ENCODE measurements around the gene EXOC6B.

Gene EXOC6B

DNA sequence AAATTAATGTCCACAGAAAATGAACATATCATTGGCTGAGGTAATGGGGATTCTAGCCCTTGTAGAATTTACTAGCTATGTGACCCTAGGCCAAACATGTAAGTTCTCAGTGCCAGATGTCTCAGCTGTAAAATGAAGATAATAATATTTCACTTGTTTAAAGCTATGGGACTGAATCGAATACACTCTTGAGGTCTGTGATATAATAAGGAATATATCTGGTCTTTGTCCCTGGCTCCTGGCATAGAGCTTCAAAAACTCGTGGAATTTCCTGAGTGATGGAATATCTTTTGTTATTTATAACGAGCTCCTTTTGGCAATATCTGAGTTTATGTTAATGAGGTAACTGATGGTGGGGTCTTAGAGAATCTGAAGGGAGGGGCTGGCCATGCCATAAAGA, 476.8 kb downstream of the EXOC6B start:
- DNase-seq (ENCODE audit: low spot score): no peak

- no peak for DNase-seq (ENCODE audit: low spot score)
These were observed 478.8 kb downstream of the EXOC6B start for GRCh38 chr2:72347081-72347480.

GRCh38 chr2:72341639-72342038, 484.2 kb downstream of the EXOC6B start:
- no peak for DNase-seq (ENCODE audit: low spot score)

- DNase-seq (ENCODE audit: low spot score): no peak
These were observed 485.2 kb downstream of the EXOC6B start for GRCh38 chr2:72340665-72341064.

GRCh38 chr2:72338076-72338475, 487.8 kb downstream of the EXOC6B start:
- DNase-seq (ENCODE audit: low spot score): no peak

- no peak for DNase-seq (ENCODE audit: low spot score)
These were observed 493.1 kb downstream of the EXOC6B start for GRCh38 chr2:72332720-72333119.

GRCh38 chr2:72330652-72331051, 495.2 kb downstream of the EXOC6B start:
- DNase-seq (ENCODE audit: low spot score): no peak

DNA sequence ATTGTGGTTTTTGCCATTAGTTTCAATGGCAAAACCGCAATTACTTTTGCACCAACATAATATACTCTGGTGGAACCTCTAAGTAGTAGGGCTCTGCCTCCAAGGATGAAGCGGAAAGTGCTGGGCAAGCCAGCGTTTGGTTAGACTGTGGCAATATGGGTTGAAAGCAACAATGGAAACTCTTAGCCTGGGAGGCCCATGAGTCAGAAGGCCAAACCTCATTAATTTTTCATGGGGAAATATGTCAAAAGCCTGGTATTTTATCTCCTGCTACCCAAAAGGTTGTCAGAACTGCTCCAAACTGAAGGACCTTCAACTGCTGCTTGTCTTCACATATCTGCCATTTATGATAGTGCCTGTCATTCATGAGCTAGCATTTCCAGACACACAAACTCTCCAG, 499.1 kb downstream of the EXOC6B start:
- DNase-seq (ENCODE audit: low spot score): no peak

GRCh38 chr2:72325592-72326422, 500.0 kb downstream of the EXOC6B start:
- DNase-seq (ENCODE audit: low spot score): peak; percentile 1

GRCh38 chr2:72316774-72317173, 509.1 kb downstream of the EXOC6B start:
- no peak for DNase-seq (ENCODE audit: low spot score)

DNA sequence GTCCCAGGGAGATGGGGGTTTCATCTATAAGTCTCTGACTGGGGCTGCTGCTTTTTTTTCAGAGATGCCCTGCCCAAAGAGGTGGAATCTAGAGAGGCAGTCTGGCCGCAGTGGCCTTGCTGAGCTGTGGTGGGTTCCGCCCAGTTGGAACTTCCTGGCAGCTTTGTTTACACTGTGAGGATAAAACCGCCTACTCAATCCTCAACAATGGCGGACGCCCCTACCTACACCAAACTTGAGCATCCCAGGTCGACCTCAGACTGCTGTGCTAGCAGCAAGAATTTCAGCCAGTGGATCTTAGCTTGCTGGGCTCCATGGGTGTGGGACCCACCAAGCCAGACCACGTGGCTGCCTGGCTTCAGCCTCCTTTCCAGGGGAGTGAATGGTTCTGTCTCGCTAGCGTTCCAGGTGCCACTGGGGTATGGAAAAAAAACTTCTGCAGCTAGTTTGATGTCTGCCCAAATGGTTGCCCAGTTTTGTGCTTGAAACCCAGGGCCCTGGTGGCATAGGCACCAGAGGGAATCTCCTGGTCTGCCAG, 525.6 kb downstream of the EXOC6B start:
- DNase-seq (ENCODE audit: low spot score): no peak

GRCh38 chr2:72293620-72294019, 532.2 kb downstream of the EXOC6B start:
- DNase-seq (ENCODE audit: low spot score): no peak

- DNase-seq (ENCODE audit: low spot score): no peak
These were observed 533.4 kb downstream of the EXOC6B start for GRCh38 chr2:72292433-72292832.

DNA sequence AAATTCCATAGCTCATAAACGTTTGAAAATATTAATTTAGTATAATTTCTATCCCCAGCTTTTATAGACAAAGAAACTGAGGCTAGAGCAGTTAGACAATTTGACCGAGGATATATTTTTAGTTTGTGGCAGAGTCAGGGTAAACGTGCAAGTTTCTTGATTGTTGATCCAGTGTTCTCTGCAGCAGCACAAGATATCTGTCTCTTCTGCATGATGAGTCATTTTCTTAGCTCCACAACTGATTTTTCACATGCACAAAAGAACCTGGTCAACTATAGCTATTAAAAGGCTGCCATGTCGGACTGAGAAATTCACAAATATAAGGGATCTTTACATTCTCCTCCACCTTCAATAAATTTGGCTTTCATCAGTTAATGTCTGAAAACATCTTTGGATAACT, 534.8 kb downstream of the EXOC6B start:
- DNase-seq (ENCODE audit: low spot score): no peak

GRCh38 chr2:72289736-72290135, 536.1 kb downstream of the EXOC6B start:
- no peak for DNase-seq (ENCODE audit: low spot score)

DNA sequence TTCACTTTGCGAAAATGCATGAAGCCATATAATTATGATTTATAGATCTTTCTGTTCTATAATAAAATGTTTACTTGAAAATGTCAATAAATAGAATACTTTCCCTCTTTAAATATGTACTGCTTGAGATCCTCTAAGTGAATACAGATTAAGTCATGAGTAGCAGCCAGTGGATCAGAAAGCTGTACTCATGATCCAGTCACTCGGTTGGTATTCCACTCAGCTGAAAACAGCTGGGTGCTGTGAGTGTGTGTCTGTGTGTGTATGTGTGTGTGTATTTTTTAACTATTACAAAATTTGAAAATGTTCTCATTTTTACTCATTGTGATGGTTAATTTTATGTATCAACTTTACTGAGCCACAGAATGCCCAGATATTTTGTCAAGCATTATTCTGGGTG, 536.5 kb downstream of the EXOC6B start:
- DNase-seq (ENCODE audit: low spot score): no peak

DNA sequence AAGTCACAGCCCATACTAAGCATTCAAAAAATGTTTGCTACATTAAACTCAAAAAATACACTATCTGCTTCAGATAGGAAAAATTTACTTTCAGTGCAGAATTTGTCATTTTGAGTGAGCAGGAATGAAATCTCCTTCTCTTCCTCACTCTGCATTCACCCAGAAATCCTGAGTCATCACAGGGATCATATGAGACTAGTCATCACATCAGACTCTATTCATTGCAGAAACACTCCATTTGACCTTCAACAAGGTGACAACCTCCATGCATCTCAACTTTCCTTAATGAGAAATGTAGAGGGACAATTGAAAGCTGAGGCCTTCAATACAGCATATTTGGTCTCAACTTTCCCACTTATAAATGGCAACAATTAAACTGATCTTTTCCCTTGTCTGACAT, 547.8 kb downstream of the EXOC6B start:
- no peak for DNase-seq (ENCODE audit: low spot score)

DNA sequence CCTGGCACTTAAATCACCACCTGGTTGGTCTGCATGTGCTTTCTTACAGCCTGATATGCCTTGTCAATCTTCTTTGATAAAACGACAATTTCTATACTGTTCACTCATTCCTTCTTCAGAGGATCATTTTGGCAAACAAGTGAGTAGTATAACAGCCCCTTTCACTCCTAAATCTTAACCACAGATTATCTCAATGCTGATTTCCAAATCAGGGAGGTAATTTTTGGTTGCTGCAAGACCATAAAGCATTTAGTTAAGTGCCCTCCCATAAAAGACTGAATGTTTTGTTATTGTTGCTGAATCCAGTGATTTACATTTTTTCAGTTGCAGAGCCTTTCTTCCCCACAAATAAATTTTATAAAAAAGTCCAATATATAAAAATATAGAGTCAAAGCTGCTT, 549.0 kb downstream of the EXOC6B start:
- no peak for DNase-seq (ENCODE audit: low spot score)

GRCh38 chr2:72276356-72276755, 549.5 kb downstream of the EXOC6B start:
- no peak for DNase-seq (ENCODE audit: low spot score)

DNA sequence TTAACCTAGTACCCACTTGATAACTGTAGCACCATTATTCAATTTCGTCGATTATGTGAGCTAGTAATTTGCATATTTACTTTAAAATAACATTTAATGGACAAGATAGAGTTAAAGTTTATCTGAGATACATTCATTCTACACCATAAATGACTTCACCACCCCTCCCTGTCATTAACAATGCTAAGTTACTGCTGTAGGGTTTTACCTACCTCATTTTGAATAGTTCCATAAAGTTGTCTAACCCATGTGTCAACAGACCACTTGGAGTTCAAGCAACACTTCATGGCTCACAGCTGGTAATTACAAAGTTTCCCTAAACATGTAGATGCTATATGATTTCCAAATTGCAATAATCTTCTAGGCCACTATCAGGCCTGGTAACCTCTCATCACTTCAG, 550.7 kb downstream of the EXOC6B start:
- DNase-seq (ENCODE audit: low spot score): no peak

DNA sequence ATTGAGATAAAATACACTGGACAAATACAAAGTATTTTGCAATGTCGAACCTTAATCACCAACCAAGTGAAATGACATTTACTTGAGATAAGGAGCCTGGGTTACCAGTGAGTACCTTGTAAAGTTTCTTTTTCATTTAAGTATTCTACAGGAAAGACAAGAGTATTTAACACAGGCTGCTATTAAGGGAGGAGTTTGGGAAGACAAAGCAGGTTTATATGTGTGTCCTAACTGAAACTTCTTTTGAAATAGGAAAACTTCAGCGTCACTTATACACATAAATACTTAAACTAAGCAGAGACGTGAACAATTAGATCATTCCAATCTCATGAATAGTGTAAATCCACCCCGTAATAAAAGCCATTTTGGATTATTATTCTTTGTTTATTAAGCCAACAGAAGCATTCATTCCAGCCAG, 551.4 kb downstream of the EXOC6B start:
- no peak for DNase-seq (ENCODE audit: low spot score)

- no peak for DNase-seq (ENCODE audit: low spot score)
These were observed 552.4 kb downstream of the EXOC6B start for GRCh38 chr2:72273384-72273783.

GRCh38 chr2:72271766-72272641, 553.8 kb downstream of the EXOC6B start:
- DNase-seq (ENCODE audit: low spot score): no peak
